H1 (cell line): Measurements from ENCODE around the gene MFSD2A. TPM values are rescaled to one million over a fixed set of nuclear protein-coding genes. Genes with fewer than 3 reads are reported as not detected.

Experiments used
- RFX5 ChIP-seq: IDR thresholded peaks from 2 replicates; pipeline ENCODE4 v1.6.1; 2011; ENCODE audit warnings: low read depth, low read length, improper control_type of control experiment, borderline replicate concordance
- TAF1 ChIP-seq: IDR thresholded peaks from 2 replicates; pipeline ENCODE4 v1.6.1; 2011; ENCODE audit warnings: mild to moderate bottlenecking, low read depth, low read length
- polyA plus RNA-seq, 7 experiments: library from polyadenylated mRNA; depleted of rRNA in 3 of 7; stranded (reverse) in 5 of 7; unstranded in 2 of 7; fragments of >200 nt in 5 of 7; fragments of 200-250 nt in 2 of 7; gene quantifications; 1 replicate in 5 of 7; 2 replicates in 1 of 7; 4 replicates in 1 of 7; pipeline versions ENCODE4 v1.2.1 to v1.2.3, GENCODE V29; 2011 to 2013; ENCODE audit warnings: missing spikeins in 2 of 7, mixed read lengths in 2 of 7
- total RNA-seq: library from RNA; stranded (reverse); fragmentation: NEBNext Ultra II Directional; extraction: Animal tissue kit (Norgen Biotek cat#: 25700); gene quantifications from 2 replicates; pipeline ENCODE4 v1.2.1, GENCODE V29; 2021
- TF ChIP-seq, protein P1 (sequence below), 3 experiments: IDR thresholded peaks; 1 replicate in 2 of 3; 2 replicates in 1 of 3; pipeline versions ENCODE4 v1.5.1 to v1.6.1; 2011; ENCODE audit warnings: low read length in 3 of 3, mild to moderate bottlenecking in 3 of 3, inconsistent platforms in 2 of 3, low read depth in 1 of 3, moderate library complexity in 1 of 3; ENCODE audit not compliant: insufficient read depth in 1 of 3; ENCODE audit errors: control extremely low read depth in 1 of 3

MFSD2A gene
- total and polyA plus RNA-seq, 2 of the 8 experiments (the other 6 are each of a cell fraction or from before 2014, with no cell fraction given) = 18.3 to 25.9 TPM

GRCh38 chr1:39976732-39977131 lies 21.8 kb downstream of the MFSD2A start (continued):
- TF ChIP-seq, protein P1, sequence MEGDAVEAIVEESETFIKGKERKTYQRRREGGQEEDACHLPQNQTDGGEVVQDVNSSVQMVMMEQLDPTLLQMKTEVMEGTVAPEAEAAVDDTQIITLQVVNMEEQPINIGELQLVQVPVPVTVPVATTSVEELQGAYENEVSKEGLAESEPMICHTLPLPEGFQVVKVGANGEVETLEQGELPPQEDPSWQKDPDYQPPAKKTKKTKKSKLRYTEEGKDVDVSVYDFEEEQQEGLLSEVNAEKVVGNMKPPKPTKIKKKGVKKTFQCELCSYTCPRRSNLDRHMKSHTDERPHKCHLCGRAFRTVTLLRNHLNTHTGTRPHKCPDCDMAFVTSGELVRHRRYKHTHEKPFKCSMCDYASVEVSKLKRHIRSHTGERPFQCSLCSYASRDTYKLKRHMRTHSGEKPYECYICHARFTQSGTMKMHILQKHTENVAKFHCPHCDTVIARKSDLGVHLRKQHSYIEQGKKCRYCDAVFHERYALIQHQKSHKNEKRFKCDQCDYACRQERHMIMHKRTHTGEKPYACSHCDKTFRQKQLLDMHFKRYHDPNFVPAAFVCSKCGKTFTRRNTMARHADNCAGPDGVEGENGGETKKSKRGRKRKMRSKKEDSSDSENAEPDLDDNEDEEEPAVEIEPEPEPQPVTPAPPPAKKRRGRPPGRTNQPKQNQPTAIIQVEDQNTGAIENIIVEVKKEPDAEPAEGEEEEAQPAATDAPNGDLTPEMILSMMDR (IDR thresholded peaks at IDR 0.05; ENCODE audit: control extremely low read depth in 1 of 3, insufficient read depth in 1 of 3, low read depth in 1 of 3, low read length in 3 of 3) = no peak
- no peak for TF ChIP-seq RFX5
- TF ChIP-seq TAF1 = peak; percentile 54; the same call in 1 of the 2 replicates
